OCI-LY7 (cell line): ENCODE measurements around the gene ERCC6. TPM values are rescaled to one million over a fixed set of nuclear protein-coding genes. Genes with fewer than 3 reads are reported as not detected.
A peak's percentile ranks its signal among the peaks of the same experiment; 100 is the strongest.

Experiments
- BruUV-seq: library from RNA; stranded (reverse); fragments of 400-500 nt; replicated peaks from 2 replicates; lab custom pipeline; 2021; lab: Mats Ljungman, UMichigan
- CTCF ChIA-PET: fragments of 300-600 bp; sonication (Branson Sonifier 250); formaldehyde crosslinking; loops from one replicate; lab custom pipeline; 2022; ENCODE audit warnings: antibody characterized with exemption; ENCODE audit not compliant: unreplicated experiment; lab: Charles Lee
- POLR2A ChIA-PET: fragments of 300-600 bp; sonication (Branson Sonifier 250); formaldehyde crosslinking; loops from one replicate; lab custom pipeline; 2022; ENCODE audit warnings: antibody characterized with exemption; lab: Charles Lee
- DNase-seq: peaks from one replicate; pipeline ENCODE4 v3.0.0-alpha.2; 2015; ENCODE audit warnings: low spot score
- H2AFZ ChIP-seq: fragments of 200-600 bp; sonication (generic), shearing (Covaris generic); 2 replicates; pipeline ENCODE4 v1.6.1; 2014; ENCODE audit warnings: mild to moderate bottlenecking, antibody characterized with exemption, low read length, moderate library complexity
- H3K27ac ChIP-seq: fragments of 200-600 bp; sonication (generic); 2 replicates; pipeline ENCODE4 v1.5.1; 2014; ENCODE audit warnings: mixed run types, low read depth, mild to moderate bottlenecking, moderate library complexity, low read length, inconsistent platforms; ENCODE audit not compliant: poor library complexity, severe bottlenecking
- H3K36me3 ChIP-seq: fragments of 200-600 bp; sonication (generic); 2 replicates; pipeline ENCODE4 v1.6.1; 2014; ENCODE audit warnings: mild to moderate bottlenecking, antibody characterized with exemption, low read length, moderate library complexity, mixed read lengths; ENCODE audit not compliant: insufficient read depth
- H3K4me1 ChIP-seq: fragments of 200-600 bp; sonication (generic); 2 replicates; pipeline ENCODE4 v1.5.1; 2014; ENCODE audit warnings: mild to moderate bottlenecking, low read length; ENCODE audit not compliant: insufficient read depth, poor library complexity, severe bottlenecking
- H3K4me2 ChIP-seq: fragments of 200-600 bp; sonication (generic); 2 replicates; pipeline ENCODE4 v1.6.1; 2014; ENCODE audit warnings: mild to moderate bottlenecking, low read length
- H3K4me3 ChIP-seq: fragments of 200-600 bp; sonication (generic); 2 replicates; pipeline ENCODE4 v1.5.1; 2014; ENCODE audit warnings: mild to moderate bottlenecking, low read depth, low read length; ENCODE audit not compliant: poor library complexity, severe bottlenecking
- H3K79me2 ChIP-seq: fragments of 200-600 bp; sonication (generic); 2 replicates; pipeline ENCODE4 v1.6.1; 2016; ENCODE audit warnings: low read depth, mild to moderate bottlenecking, low read length, moderate library complexity, mixed read lengths; ENCODE audit not compliant: insufficient read depth
- H3K9me2 ChIP-seq: fragments of 200-600 bp; sonication (generic); 2 replicates; pipeline ENCODE4 v1.6.1; 2016; ENCODE audit warnings: mild to moderate bottlenecking, low read length, mixed read lengths; ENCODE audit not compliant: insufficient read depth
- H3K9me3 ChIP-seq: fragments of 200-600 bp; sonication (generic); 2 replicates; pipeline ENCODE4 v1.6.1; 2014; ENCODE audit warnings: mild to moderate bottlenecking, mixed run types, low read length, mixed read lengths
- H4K20me1 ChIP-seq: fragments of 200-600 bp; sonication (generic); 2 replicates; pipeline ENCODE4 v1.6.1; 2014; ENCODE audit warnings: mild to moderate bottlenecking, antibody characterized with exemption, low read length, moderate library complexity, mixed read lengths; ENCODE audit not compliant: insufficient read depth
- CTCF ChIP-seq: fragments of 200-600 bp; sonication (generic); conservative IDR thresholded peaks from 2 replicates; pipeline ENCODE4 v1.5.1; 2014; ENCODE audit warnings: mild to moderate bottlenecking, antibody characterized with exemption, low read length, moderate library complexity, mixed read lengths
- EZH2phosphoT487 ChIP-seq: fragments of 200-600 bp; sonication (generic); IDR thresholded peaks from 2 replicates; pipeline ENCODE4 v1.6.1; 2018; ENCODE audit warnings: low read depth, borderline replicate concordance, mild to moderate bottlenecking, mixed run types, antibody characterized with exemption, low read length, moderate library complexity, mixed read lengths
- intact Hi-C: fragments of 100-400 bp; cut with micrococcal nuclease; formaldehyde crosslinking; loops from one replicate; pipeline ENCODE4 v1.10.0; 2022; ENCODE audit not compliant: unreplicated experiment
- total RNA-seq, 2 experiments: library from RNA; depleted of rRNA in 1 of 2; stranded (reverse); fragments of >200 nt in 1 of 2; shearing (Covaris generic) in 1 of 2; gene quantifications; 2 replicates each; pipeline ENCODE4 v1.2.3, GENCODE V29; 2014 to 2022

Gene ERCC6
- total RNA-seq, 2 experiments from 2014 or later: 7.8 to 25.7 TPM

- Histone ChIP-seq H3K4me2 (no peak overlapping the region), H3K4me1 (no peaks in the 10 kb centered on the region), H3K79me2 (no peaks in the 10 kb centered on the region), H4K20me1 (no peaks in the 10 kb centered on the region), H3K4me3 (no peak overlapping the region), H2AFZ (no peak overlapping the region), H3K36me3 (peaks cover 7% of the 10 kb centered on the region; the same call in 1 of the 2 replicates), H3K9me3 (no peaks in the 10 kb centered on the region), H3K9me2 (no peaks in the 10 kb centered on the region), H3K27ac (no peak overlapping the region)
- POLR2A ChIA-PET: interaction anchor here (0.7 kb wide), 1 partner anchor 13 kb away, joined by 3 read pairs; no protein-coding TSS in a partner anchor
- TF ChIP-seq EZH2phosphoT487 (no peak), CTCF (peak; percentile 90)
- DNase-seq: peak; percentile 53
- CTCF ChIA-PET: no interaction called here
- intact Hi-C loops: loop anchor here (10.0 kb wide), 1 partner anchor 324 kb away; no protein-coding TSS in a partner anchor
- no TSS peak for BruUV-seq
Measured at GRCh38 chr10:49518982-49519578, 19.8 kb downstream of the ERCC6 start.

GRCh38 chr10:49518566-49518965, 20.4 kb downstream of the ERCC6 start:
- POLR2A ChIA-PET: no interaction called here

More at GRCh38 chr10:49518566-49518965, 20.4 kb downstream of the ERCC6 start:
- no peaks in the 10 kb centered on the region for H3K79me2 ChIP-seq
- H3K9me2 ChIP-seq: no peaks in the 10 kb centered on the region
- BruUV-seq: no TSS peak
- H3K4me1 ChIP-seq: no peaks in the 10 kb centered on the region
- no peaks in the 10 kb centered on the region for H4K20me1 ChIP-seq
- no peak for DNase-seq
- no peak overlapping the region for H3K4me3 ChIP-seq
- no peak for TF ChIP-seq EZH2phosphoT487
- no peak for TF ChIP-seq CTCF
- intact Hi-C loops: loop anchor here (10.0 kb wide), 1 partner anchor 324 kb away; no protein-coding TSS in a partner anchor
- H2AFZ ChIP-seq: no peak overlapping the region
- H3K36me3 ChIP-seq: peaks cover 3% of the 10 kb centered on the region; the same call in 1 of the 2 replicates
- no peak overlapping the region for H3K4me2 ChIP-seq
- CTCF ChIA-PET: no interaction called here
- H3K9me3 ChIP-seq: no peaks in the 10 kb centered on the region
- H3K27ac ChIP-seq: no peak overlapping the region
